ENCODE data around the gene GSC2. TPM values are rescaled to one million over a fixed set of nuclear protein-coding genes. Genes with fewer than 3 reads are reported as not detected.

Gene GSC2
- total and polyA plus RNA-seq, 9 of the 15 experiments (the other 6 are each of a cell fraction or from before 2014, with no cell fraction given), result not detected

GRCh38 chr22:19134176-19134831 is 15.8 kb downstream of the GSC2 start (continued):
- TF ChIP-seq ZBTB40 (IDR thresholded peaks at IDR 0.05), result no peak
- 0 out of 2 replicates have a peak, but pooled peaks have one; percentile 19 for TF ChIP-seq ZBTB40 (CRISPR knock-in tag; IDR thresholded peaks at IDR 0.05)
- peak; percentile 51 for TF ChIP-seq RBFOX2 (IDR thresholded peaks at IDR 0.05; ENCODE audit: low read depth, low read length)
- TF ChIP-seq ETV5 (CRISPR knock-in tag; IDR thresholded peaks at IDR 0.05; ENCODE audit: low read depth), result no peak
- TF ChIP-seq NFATC3 (IDR thresholded peaks at IDR 0.05), result no peak
- TF ChIP-seq EWSR1 (IDR thresholded peaks at IDR 0.05; ENCODE audit: borderline replicate concordance, low read depth, partially characterized antibody), result no peak
- TF ChIP-seq UBTF (IDR thresholded peaks at IDR 0.05; ENCODE audit: borderline replicate concordance in 1 of 2, low read depth in 2 of 2, low read length in 2 of 2), result no peak
- TF ChIP-seq ZC3H11A (IDR thresholded peaks at IDR 0.05; ENCODE audit: low read depth, low read length), result no peak
- TF ChIP-seq ZNF785 (CRISPR knock-in tag; IDR thresholded peaks at IDR 0.05), result no peak
- no peak for TF ChIP-seq HSF4 (CRISPR knock-in tag; IDR thresholded peaks at IDR 0.05; ENCODE audit: borderline replicate concordance)
- no peak for TF ChIP-seq CEBPZ (IDR thresholded peaks at IDR 0.05; ENCODE audit: borderline replicate concordance, low read depth, low read length)
- no peak for TF ChIP-seq PHB2 (IDR thresholded peaks at IDR 0.05; ENCODE audit: low read depth)

Data from K562 (cell line).